Measurements from ENCODE around the gene ANO10. TPM values are rescaled to one million over a fixed set of nuclear protein-coding genes. Genes with fewer than 3 reads are reported as not detected.
A peak's percentile ranks its signal among the peaks of the same experiment; 100 is the strongest.
"Not testable (repeated sequence)": the region's sequence is repeated elsewhere in the genome, so short reads cannot be mapped to it uniquely, and the experiment has no call there.

ANO10 gene
- total RNA-seq, 1 donor from 2014 or later = 56.9 TPM

GRCh38 chr3:43583481-43583880, 38.3 kb downstream of the ANO10 start:
- DNase-seq (ENCODE audit: low spot score) = no peak
- peaks cover 39% of the 10 kb centered on the region for H3K4me1 Mint-ChIP-seq (ENCODE audit: low read depth)
- no peaks in the 10 kb centered on the region for H3K27me3 Mint-ChIP-seq (ENCODE audit: low read depth)
- no peak overlapping the region for H3K27ac Mint-ChIP-seq (ENCODE audit: unreplicated experiment)
- no peaks in the 10 kb centered on the region for H3K9me3 Mint-ChIP-seq (ENCODE audit: low read depth)
- TF ChIP-seq CTCF (IDR thresholded peaks at IDR 0.05) = peak; percentile 37
- H3K36me3 Mint-ChIP-seq (ENCODE audit: low read depth) = peaks cover 2% of the 10 kb centered on the region
- no peak overlapping the region for H3K4me3 Mint-ChIP-seq (ENCODE audit: unreplicated experiment)

- Mint-ChIP-seq H3K4me1 (ENCODE audit: low read depth) (peaks cover 39% of the 10 kb centered on the region), H3K9me3 (ENCODE audit: low read depth) (no peaks in the 10 kb centered on the region), H3K36me3 (ENCODE audit: low read depth) (peaks cover 5% of the 10 kb centered on the region), H3K27me3 (ENCODE audit: low read depth) (no peaks in the 10 kb centered on the region), H3K27ac (ENCODE audit: unreplicated experiment) (peak overlapping the region; percentile 5), H3K4me3 (ENCODE audit: unreplicated experiment) (no peak overlapping the region)
- no peak for TF ChIP-seq CTCF (IDR thresholded peaks at IDR 0.05)
- DNase-seq (ENCODE audit: low spot score) = no peak
Measured at GRCh38 chr3:43582866-43583265, 38.9 kb downstream of the ANO10 start.

- H3K4me1 Mint-ChIP-seq (ENCODE audit: low read depth) = peaks cover 39% of the 10 kb centered on the region
- no peak overlapping the region for H3K4me3 Mint-ChIP-seq (ENCODE audit: unreplicated experiment)
- peaks cover 14% of the 10 kb centered on the region for H3K36me3 Mint-ChIP-seq (ENCODE audit: low read depth)
- H3K27me3 Mint-ChIP-seq (ENCODE audit: low read depth) = no peaks in the 10 kb centered on the region
- TF ChIP-seq CTCF (IDR thresholded peaks at IDR 0.05) = no peak
- H3K27ac Mint-ChIP-seq (ENCODE audit: unreplicated experiment) = no peak overlapping the region
- no peaks in the 10 kb centered on the region for H3K9me3 Mint-ChIP-seq (ENCODE audit: low read depth)
- no peak for DNase-seq (ENCODE audit: low spot score)
Measured at GRCh38 chr3:43581343-43581742, 40.5 kb downstream of the ANO10 start.

- Mint-ChIP-seq H3K9me3 (ENCODE audit: low read depth) (no peaks in the 10 kb centered on the region), H3K27ac (ENCODE audit: unreplicated experiment) (no peak overlapping the region), H3K36me3 (ENCODE audit: low read depth) (peaks cover 19% of the 10 kb centered on the region), H3K27me3 (ENCODE audit: low read depth) (no peaks in the 10 kb centered on the region), H3K4me1 (ENCODE audit: low read depth) (peaks cover 31% of the 10 kb centered on the region), H3K4me3 (ENCODE audit: unreplicated experiment) (no peak overlapping the region)
- no peak for DNase-seq (ENCODE audit: low spot score)
- no peak for TF ChIP-seq CTCF (IDR thresholded peaks at IDR 0.05)
Measured at GRCh38 chr3:43580181-43580580, 41.6 kb downstream of the ANO10 start.

GRCh38 chr3:43573576-43573975, 48.2 kb downstream of the ANO10 start:
- no peak for DNase-seq (ENCODE audit: low spot score)
- no peaks in the 10 kb centered on the region for H3K27me3 Mint-ChIP-seq (ENCODE audit: low read depth)
- no peak for TF ChIP-seq CTCF (IDR thresholded peaks at IDR 0.05)
- H3K4me3 Mint-ChIP-seq (ENCODE audit: unreplicated experiment) = no peak overlapping the region
- no peaks in the 10 kb centered on the region for H3K4me1 Mint-ChIP-seq (ENCODE audit: low read depth)
- H3K9me3 Mint-ChIP-seq (ENCODE audit: low read depth) = no peaks in the 10 kb centered on the region
- peaks cover 16% of the 10 kb centered on the region for H3K36me3 Mint-ChIP-seq (ENCODE audit: low read depth)
- no peak overlapping the region for H3K27ac Mint-ChIP-seq (ENCODE audit: unreplicated experiment)

GRCh38 chr3:43565661-43566341, 56.0 kb downstream of the ANO10 start:
- not testable (repeated sequence) for H3K27me3 Mint-ChIP-seq (ENCODE audit: low read depth); DNase-seq (ENCODE audit: low spot score); H3K9me3 Mint-ChIP-seq (ENCODE audit: low read depth); H3K4me1 Mint-ChIP-seq (ENCODE audit: low read depth); H3K36me3 Mint-ChIP-seq (ENCODE audit: low read depth)
- Mint-ChIP-seq H3K4me3 (ENCODE audit: unreplicated experiment) (peak overlapping the region; percentile 60), H3K27ac (ENCODE audit: unreplicated experiment) (peak overlapping the region; percentile 70)
